Measurements from ENCODE around the gene ALDOB. TPM values are rescaled to one million over a fixed set of nuclear protein-coding genes. Genes with fewer than 3 reads are reported as not detected.

Gene ALDOB
- total and polyA plus RNA-seq, 2 of the 13 experiments (the other 11 are each of a cell fraction or from before 2014, with no cell fraction given) = 0.29 to 0.97 TPM

DNA sequence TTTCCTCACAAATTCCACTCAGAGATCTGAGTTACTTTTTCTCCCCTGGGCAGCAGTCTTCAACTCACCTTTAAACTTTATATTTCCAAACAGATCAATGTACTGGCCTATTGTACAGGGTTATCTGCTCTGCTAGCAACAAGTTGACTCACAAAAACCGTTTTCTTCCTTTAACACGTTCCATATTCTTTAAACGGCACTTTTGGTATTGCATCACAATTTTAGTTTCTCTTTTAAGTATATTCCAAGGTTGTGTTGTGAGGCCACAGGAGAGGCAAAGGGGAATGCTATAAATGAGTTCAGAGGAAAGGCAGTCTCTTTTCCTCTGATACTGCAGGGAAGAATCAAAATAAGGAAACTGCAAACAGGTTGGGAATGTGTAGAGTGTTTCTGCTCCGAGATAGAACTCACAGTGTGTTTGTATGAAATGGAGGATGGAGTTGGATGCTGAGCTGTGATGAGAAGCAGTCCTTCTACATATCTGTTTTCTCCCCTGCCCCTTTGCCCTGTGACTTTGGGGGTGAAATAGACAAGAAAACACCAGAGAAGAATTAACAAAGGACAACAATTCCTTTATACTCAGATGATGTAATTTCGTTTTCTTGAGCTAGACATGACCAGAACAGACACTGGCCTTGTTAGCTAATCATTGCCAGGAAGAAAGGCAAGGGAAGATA lies 9.9 kb upstream of the ALDOB start (continued):
- TF ChIP-seq MTA3 (CRISPR knock-in tag; IDR thresholded peaks at IDR 0.05) = no peak
- no peak for TF ChIP-seq ZIK1 (CRISPR knock-in tag; IDR thresholded peaks at IDR 0.05; ENCODE audit: borderline replicate concordance, low read depth)
- TF ChIP-seq, protein P1, sequence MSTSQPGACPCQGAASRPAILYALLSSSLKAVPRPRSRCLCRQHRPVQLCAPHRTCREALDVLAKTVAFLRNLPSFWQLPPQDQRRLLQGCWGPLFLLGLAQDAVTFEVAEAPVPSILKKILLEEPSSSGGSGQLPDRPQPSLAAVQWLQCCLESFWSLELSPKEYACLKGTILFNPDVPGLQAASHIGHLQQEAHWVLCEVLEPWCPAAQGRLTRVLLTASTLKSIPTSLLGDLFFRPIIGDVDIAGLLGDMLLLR (CRISPR knock-in tag; IDR thresholded peaks at IDR 0.05) = no peak
- TF ChIP-seq, protein P2, sequence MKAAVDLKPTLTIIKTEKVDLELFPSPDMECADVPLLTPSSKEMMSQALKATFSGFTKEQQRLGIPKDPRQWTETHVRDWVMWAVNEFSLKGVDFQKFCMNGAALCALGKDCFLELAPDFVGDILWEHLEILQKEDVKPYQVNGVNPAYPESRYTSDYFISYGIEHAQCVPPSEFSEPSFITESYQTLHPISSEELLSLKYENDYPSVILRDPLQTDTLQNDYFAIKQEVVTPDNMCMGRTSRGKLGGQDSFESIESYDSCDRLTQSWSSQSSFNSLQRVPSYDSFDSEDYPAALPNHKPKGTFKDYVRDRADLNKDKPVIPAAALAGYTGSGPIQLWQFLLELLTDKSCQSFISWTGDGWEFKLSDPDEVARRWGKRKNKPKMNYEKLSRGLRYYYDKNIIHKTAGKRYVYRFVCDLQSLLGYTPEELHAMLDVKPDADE (CRISPR knock-in tag; IDR thresholded peaks at IDR 0.05) = no peak
- TF ChIP-seq FOXK1 (CRISPR knock-in tag; IDR thresholded peaks at IDR 0.05; ENCODE audit: borderline replicate concordance, low read depth) = 0 out of 2 replicates have a peak, but pooled peaks have one; percentile 4
- peak; percentile 45; the same call in 1 of the 2 replicates for TF ChIP-seq ZFP90 (CRISPR knock-in tag; IDR thresholded peaks at IDR 0.05; ENCODE audit: borderline replicate concordance)
- TF ChIP-seq NFKB2 (CRISPR knock-in tag; IDR thresholded peaks at IDR 0.05; ENCODE audit: borderline replicate concordance) = no peak
- TF ChIP-seq ZNF292 (CRISPR knock-in tag; IDR thresholded peaks at IDR 0.05; ENCODE audit: borderline replicate concordance, low read depth) = peak; percentile 69; the same call in 1 of the 2 replicates
- TF ChIP-seq ZNF10 (CRISPR knock-in tag; IDR thresholded peaks at IDR 0.05; ENCODE audit: borderline replicate concordance, low read depth) = no peak
- peak; percentile 64 for TF ChIP-seq TCF7 (IDR thresholded peaks at IDR 0.05; ENCODE audit: low read depth)
- no peak for TF ChIP-seq ZNF577 (CRISPR knock-in tag; IDR thresholded peaks at IDR 0.05; ENCODE audit: borderline replicate concordance, low read depth)
- TF ChIP-seq, protein P3, sequence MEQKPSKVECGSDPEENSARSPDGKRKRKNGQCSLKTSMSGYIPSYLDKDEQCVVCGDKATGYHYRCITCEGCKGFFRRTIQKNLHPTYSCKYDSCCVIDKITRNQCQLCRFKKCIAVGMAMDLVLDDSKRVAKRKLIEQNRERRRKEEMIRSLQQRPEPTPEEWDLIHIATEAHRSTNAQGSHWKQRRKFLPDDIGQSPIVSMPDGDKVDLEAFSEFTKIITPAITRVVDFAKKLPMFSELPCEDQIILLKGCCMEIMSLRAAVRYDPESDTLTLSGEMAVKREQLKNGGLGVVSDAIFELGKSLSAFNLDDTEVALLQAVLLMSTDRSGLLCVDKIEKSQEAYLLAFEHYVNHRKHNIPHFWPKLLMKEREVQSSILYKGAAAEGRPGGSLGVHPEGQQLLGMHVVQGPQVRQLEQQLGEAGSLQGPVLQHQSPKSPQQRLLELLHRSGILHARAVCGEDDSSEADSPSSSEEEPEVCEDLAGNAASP (CRISPR knock-in tag; IDR thresholded peaks at IDR 0.05; ENCODE audit: borderline replicate concordance) = no peak; the same call in none of the 2 replicates
- TF ChIP-seq, protein P4, sequence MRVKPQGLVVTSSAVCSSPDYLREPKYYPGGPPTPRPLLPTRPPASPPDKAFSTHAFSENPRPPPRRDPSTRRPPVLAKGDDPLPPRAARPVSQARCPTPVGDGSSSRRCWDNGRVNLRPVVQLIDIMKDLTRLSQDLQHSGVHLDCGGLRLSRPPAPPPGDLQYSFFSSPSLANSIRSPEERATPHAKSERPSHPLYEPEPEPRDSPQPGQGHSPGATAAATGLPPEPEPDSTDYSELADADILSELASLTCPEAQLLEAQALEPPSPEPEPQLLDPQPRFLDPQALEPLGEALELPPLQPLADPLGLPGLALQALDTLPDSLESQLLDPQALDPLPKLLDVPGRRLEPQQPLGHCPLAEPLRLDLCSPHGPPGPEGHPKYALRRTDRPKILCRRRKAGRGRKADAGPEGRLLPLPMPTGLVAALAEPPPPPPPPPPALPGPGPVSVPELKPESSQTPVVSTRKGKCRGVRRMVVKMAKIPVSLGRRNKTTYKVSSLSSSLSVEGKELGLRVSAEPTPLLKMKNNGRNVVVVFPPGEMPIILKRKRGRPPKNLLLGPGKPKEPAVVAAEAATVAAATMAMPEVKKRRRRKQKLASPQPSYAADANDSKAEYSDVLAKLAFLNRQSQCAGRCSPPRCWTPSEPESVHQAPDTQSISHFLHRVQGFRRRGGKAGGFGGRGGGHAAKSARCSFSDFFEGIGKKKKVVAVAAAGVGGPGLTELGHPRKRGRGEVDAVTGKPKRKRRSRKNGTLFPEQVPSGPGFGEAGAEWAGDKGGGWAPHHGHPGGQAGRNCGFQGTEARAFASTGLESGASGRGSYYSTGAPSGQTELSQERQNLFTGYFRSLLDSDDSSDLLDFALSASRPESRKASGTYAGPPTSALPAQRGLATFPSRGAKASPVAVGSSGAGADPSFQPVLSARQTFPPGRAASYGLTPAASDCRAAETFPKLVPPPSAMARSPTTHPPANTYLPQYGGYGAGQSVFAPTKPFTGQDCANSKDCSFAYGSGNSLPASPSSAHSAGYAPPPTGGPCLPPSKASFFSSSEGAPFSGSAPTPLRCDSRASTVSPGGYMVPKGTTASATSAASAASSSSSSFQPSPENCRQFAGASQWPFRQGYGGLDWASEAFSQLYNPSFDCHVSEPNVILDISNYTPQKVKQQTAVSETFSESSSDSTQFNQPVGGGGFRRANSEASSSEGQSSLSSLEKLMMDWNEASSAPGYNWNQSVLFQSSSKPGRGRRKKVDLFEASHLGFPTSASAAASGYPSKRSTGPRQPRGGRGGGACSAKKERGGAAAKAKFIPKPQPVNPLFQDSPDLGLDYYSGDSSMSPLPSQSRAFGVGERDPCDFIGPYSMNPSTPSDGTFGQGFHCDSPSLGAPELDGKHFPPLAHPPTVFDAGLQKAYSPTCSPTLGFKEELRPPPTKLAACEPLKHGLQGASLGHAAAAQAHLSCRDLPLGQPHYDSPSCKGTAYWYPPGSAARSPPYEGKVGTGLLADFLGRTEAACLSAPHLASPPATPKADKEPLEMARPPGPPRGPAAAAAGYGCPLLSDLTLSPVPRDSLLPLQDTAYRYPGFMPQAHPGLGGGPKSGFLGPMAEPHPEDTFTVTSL (CRISPR knock-in tag; IDR thresholded peaks at IDR 0.05; ENCODE audit: borderline replicate concordance) = peak; percentile 93; the same call in 1 of the 2 replicates
- TF ChIP-seq, protein P5, sequence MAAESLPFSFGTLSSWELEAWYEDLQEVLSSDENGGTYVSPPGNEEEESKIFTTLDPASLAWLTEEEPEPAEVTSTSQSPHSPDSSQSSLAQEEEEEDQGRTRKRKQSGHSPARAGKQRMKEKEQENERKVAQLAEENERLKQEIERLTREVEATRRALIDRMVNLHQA (CRISPR knock-in tag; IDR thresholded peaks at IDR 0.05) = no peak
- TF ChIP-seq, protein P6, sequence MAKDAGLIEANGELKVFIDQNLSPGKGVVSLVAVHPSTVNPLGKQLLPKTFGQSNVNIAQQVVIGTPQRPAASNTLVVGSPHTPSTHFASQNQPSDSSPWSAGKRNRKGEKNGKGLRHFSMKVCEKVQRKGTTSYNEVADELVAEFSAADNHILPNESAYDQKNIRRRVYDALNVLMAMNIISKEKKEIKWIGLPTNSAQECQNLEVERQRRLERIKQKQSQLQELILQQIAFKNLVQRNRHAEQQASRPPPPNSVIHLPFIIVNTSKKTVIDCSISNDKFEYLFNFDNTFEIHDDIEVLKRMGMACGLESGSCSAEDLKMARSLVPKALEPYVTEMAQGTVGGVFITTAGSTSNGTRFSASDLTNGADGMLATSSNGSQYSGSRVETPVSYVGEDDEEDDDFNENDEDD (CRISPR knock-in tag; IDR thresholded peaks at IDR 0.05; ENCODE audit: borderline replicate concordance) = no peak
